WTC11 (cell line): ENCODE data around the gene CD6.

Experiments
- CBFB ChIP-seq: sonication (generic); formaldehyde crosslinking; IDR thresholded peaks from 2 replicates; pipeline ENCODE4 v1.8.1; 2022; ENCODE audit warnings: mild to moderate bottlenecking, low read depth, missing genetic modification reagents
- CREB1 ChIP-seq: sonication (generic); formaldehyde crosslinking; IDR thresholded peaks from 2 replicates; pipeline ENCODE4 v1.8.0; 2023; ENCODE audit warnings: mild to moderate bottlenecking, missing genetic modification reagents
- JUN ChIP-seq: sonication (generic); formaldehyde crosslinking; IDR thresholded peaks from 2 replicates; pipeline ENCODE4 v1.8.0; 2023; ENCODE audit warnings: mild to moderate bottlenecking, missing genetic modification reagents
- SP1 ChIP-seq: sonication (generic); formaldehyde crosslinking; conservative IDR thresholded peaks from 2 replicates; pipeline ENCODE4 v1.8.1; 2022; ENCODE audit warnings: missing genetic modification reagents
- TP53 ChIP-seq: sonication (generic); formaldehyde crosslinking; IDR thresholded peaks from 2 replicates; pipeline ENCODE4 v1.8.1; 2023; ENCODE audit warnings: mild to moderate bottlenecking, missing genetic modification reagents
- ZNF138 ChIP-seq: sonication (generic); formaldehyde crosslinking; conservative IDR thresholded peaks from 2 replicates; pipeline ENCODE4 v1.8.1; 2022; ENCODE audit warnings: mild to moderate bottlenecking, moderate library complexity, missing genetic modification reagents
- TF ChIP-seq, protein P1 (sequence below): fragments of 200-600 bp; IDR thresholded peaks from 2 replicates; pipeline ENCODE4 v1.8.0; 2022; ENCODE audit warnings: antibody characterized with exemption
- TF ChIP-seq, protein P2 (sequence below): fragments of 250-450 bp; sonication (Bioruptor Pico); IDR thresholded peaks from 2 replicates; pipeline ENCODE4 v1.8.0; 2021; ENCODE audit warnings: mild to moderate bottlenecking
- TF ChIP-seq, protein P3 (sequence below): sonication (generic); formaldehyde crosslinking; IDR thresholded peaks from 2 replicates; pipeline ENCODE4 v1.8.1; 2022; ENCODE audit warnings: low read depth, missing genetic modification reagents, borderline replicate concordance
- TF ChIP-seq, protein P4 (sequence below): sonication (generic); formaldehyde crosslinking; IDR thresholded peaks from 2 replicates; pipeline ENCODE4 v1.8.1; 2023; ENCODE audit warnings: mild to moderate bottlenecking, missing genetic modification reagents

DNA sequence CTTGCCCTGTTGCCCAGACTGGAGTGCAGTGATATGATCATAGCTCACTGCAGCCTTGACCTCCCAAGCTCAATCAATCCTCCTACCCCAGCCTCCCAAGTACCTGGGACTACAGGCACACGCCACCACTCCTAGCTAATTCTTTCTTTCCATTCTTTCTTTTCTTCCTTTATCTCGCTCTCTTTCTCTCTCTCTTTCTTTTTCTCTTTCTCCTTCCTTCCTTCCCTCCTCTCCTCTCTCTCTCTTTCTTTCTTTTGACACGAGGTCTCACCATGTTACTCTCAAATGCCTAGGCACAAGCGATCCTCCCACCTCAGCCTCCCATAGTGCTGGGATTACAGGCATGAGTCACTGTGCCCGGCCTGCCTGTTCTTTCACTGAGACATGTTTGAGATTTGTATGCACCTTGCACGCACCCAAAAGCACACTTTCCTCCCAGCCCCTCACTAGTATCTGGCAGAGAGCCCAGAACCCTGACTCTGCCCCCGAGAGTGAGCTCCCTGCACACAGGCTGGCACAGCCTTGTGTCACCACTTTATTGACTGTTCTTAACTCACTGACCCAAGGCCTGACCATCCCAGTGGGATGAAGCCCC, 56.8 kb downstream of the CD6 start:
- TF ChIP-seq ZNF138 (CRISPR knock-in tag) (no peak), JUN (CRISPR knock-in tag) (no peak), CREB1 (CRISPR knock-in tag) (no peak), SP1 (CRISPR knock-in tag) (no peak), TP53 (CRISPR knock-in tag) (no peak), CBFB (CRISPR knock-in tag) (no peak)
- TF ChIP-seq, protein P1, sequence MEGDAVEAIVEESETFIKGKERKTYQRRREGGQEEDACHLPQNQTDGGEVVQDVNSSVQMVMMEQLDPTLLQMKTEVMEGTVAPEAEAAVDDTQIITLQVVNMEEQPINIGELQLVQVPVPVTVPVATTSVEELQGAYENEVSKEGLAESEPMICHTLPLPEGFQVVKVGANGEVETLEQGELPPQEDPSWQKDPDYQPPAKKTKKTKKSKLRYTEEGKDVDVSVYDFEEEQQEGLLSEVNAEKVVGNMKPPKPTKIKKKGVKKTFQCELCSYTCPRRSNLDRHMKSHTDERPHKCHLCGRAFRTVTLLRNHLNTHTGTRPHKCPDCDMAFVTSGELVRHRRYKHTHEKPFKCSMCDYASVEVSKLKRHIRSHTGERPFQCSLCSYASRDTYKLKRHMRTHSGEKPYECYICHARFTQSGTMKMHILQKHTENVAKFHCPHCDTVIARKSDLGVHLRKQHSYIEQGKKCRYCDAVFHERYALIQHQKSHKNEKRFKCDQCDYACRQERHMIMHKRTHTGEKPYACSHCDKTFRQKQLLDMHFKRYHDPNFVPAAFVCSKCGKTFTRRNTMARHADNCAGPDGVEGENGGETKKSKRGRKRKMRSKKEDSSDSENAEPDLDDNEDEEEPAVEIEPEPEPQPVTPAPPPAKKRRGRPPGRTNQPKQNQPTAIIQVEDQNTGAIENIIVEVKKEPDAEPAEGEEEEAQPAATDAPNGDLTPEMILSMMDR: no peak
- TF ChIP-seq, protein P2, sequence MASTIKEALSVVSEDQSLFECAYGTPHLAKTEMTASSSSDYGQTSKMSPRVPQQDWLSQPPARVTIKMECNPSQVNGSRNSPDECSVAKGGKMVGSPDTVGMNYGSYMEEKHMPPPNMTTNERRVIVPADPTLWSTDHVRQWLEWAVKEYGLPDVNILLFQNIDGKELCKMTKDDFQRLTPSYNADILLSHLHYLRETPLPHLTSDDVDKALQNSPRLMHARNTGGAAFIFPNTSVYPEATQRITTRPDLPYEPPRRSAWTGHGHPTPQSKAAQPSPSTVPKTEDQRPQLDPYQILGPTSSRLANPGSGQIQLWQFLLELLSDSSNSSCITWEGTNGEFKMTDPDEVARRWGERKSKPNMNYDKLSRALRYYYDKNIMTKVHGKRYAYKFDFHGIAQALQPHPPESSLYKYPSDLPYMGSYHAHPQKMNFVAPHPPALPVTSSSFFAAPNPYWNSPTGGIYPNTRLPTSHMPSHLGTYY: no peak
- TF ChIP-seq, protein P3, sequence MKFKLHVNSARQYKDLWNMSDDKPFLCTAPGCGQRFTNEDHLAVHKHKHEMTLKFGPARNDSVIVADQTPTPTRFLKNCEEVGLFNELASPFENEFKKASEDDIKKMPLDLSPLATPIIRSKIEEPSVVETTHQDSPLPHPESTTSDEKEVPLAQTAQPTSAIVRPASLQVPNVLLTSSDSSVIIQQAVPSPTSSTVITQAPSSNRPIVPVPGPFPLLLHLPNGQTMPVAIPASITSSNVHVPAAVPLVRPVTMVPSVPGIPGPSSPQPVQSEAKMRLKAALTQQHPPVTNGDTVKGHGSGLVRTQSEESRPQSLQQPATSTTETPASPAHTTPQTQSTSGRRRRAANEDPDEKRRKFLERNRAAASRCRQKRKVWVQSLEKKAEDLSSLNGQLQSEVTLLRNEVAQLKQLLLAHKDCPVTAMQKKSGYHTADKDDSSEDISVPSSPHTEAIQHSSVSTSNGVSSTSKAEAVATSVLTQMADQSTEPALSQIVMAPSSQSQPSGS (CRISPR knock-in tag): no peak
- TF ChIP-seq, protein P4, sequence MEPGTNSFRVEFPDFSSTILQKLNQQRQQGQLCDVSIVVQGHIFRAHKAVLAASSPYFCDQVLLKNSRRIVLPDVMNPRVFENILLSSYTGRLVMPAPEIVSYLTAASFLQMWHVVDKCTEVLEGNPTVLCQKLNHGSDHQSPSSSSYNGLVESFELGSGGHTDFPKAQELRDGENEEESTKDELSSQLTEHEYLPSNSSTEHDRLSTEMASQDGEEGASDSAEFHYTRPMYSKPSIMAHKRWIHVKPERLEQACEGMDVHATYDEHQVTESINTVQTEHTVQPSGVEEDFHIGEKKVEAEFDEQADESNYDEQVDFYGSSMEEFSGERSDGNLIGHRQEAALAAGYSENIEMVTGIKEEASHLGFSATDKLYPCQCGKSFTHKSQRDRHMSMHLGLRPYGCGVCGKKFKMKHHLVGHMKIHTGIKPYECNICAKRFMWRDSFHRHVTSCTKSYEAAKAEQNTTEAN (CRISPR knock-in tag): no peak
